Memory B cell (primary cell): Measurements from ENCODE around the gene IZUMO3.

Experiments
- ATAC-seq: fragments of 150-1000 bp; cut with Tn5 transposase; 2 replicates; pipeline ENCODE4 v1.10.0; 2021; ENCODE audit warnings: low read depth, mild to moderate bottlenecking, moderate library complexity
- DNase-seq, 2 donors: peaks; one replicate each; pipeline ENCODE4 v3.0.0; 2022; ENCODE audit warnings: low spot score in 2 of 2
- H3K27ac Mint-ChIP-seq: one replicate; pipeline ENCODE4 v1.8.0; 2022; ENCODE audit warnings: mild to moderate bottlenecking, moderate library complexity, mixed read lengths
- H3K27me3 Mint-ChIP-seq: one replicate; pipeline ENCODE4 v1.8.0; 2022; ENCODE audit warnings: mixed read lengths
- H3K36me3 Mint-ChIP-seq: one replicate; pipeline ENCODE4 v1.8.0; 2022; ENCODE audit warnings: mild to moderate bottlenecking, mixed read lengths
- H3K4me1 Mint-ChIP-seq: one replicate; pipeline ENCODE4 v1.8.0; 2022; ENCODE audit warnings: mixed read lengths
- H3K4me3 Mint-ChIP-seq: one replicate; pipeline ENCODE4 v1.8.0; 2022; ENCODE audit warnings: mild to moderate bottlenecking, moderate library complexity, mixed read lengths
- H3K9me3 Mint-ChIP-seq: one replicate; pipeline ENCODE4 v1.8.0; 2022; ENCODE audit warnings: mixed read lengths

IZUMO3 gene

DNA sequence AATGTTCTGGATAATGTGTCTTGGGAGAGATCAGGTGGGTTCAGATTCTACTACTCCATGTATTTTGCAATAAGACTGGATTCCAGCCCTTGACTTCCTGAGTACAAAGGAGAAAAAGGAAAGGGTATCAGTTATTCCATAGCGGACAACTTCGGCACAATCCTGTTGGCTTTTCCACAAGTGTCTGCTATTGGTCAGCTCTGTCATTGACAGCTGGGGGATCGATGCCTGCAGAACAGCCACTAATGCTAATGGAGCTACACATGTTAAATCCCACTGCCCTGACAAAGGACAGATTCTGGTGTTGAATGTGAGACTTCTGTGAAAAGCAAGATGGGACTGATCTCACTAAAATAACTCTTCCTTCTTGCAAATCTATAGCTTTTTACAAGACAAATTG lies 41.2 kb downstream of the IZUMO3 start:
- DNase-seq (no peak), ATAC-seq (no peak)
- H3K27ac Mint-ChIP-seq = no peak overlapping the region
- no peaks in the 10 kb centered on the region for H3K4me1 Mint-ChIP-seq
- H3K9me3 Mint-ChIP-seq = peaks cover 7% of the 10 kb centered on the region
- H3K27me3 Mint-ChIP-seq = no peaks in the 10 kb centered on the region
- H3K4me3 Mint-ChIP-seq = no peak overlapping the region
- H3K36me3 Mint-ChIP-seq = no peaks in the 10 kb centered on the region

DNA sequence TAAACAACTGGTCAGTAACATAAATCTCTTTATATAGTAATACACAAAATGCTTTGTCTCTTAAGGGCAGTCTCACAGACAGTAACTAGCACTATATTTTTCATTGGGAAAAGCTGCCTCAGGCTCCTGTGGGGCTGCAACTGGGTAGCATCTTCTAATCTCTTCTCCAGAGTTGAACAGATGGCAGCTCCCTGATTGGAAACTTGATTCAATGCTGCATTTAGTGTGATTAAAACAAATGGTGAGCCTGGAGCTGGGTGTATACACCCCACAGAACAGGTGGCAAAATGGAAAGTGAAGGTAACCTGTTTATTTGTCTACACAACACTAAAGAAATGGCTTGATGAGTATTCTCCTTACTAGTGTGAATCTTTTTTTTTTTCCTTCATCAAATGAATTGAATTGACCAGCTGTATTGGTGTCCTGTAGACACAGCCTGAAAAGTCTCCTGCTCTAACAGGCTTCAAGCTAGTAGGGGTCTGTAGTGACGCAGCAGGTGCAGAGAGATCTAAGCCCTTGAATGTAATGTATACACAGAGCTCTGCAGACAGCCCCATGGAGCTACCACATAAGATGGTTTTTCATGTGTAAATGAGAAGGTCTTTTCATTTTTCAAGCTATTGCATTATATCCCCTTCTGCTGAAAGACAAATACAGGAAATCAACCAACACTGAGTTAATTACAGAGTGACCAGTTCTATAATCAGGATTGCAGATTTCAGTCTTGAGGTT lies 43.3 kb downstream of the IZUMO3 start:
- Mint-ChIP-seq H3K27ac (no peak overlapping the region), H3K4me1 (no peaks in the 10 kb centered on the region), H3K4me3 (no peak overlapping the region), H3K9me3 (peaks cover 3% of the 10 kb centered on the region), H3K27me3 (no peaks in the 10 kb centered on the region), H3K36me3 (no peaks in the 10 kb centered on the region)
- DNase-seq (no peak), ATAC-seq (no peak)

DNA sequence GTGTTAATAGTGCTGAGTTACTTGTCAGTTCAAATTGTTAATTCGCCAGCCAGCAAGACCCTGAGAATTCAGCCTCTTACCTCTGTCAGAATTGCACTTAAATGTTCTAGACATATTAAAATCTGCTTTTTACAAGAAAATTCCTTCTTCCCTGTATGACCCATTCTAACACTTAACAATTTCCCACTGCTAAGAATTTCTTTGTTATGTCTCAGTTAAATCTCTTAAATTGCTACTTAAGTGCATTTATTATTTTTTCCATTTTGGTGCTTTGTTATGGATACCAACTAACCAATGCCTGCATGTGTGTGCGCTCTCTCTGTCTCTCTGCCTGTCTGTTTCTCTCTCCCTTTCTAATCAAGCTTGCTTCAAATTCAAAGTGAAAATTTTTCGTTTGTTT lies 44.9 kb downstream of the IZUMO3 start:
- Mint-ChIP-seq H3K4me1 (no peaks in the 10 kb centered on the region), H3K4me3 (no peak overlapping the region), H3K27ac (no peak overlapping the region), H3K27me3 (no peaks in the 10 kb centered on the region), H3K9me3 (peaks cover 4% of the 10 kb centered on the region), H3K36me3 (no peaks in the 10 kb centered on the region)
- DNase-seq (no peak), ATAC-seq (no peak)

DNA sequence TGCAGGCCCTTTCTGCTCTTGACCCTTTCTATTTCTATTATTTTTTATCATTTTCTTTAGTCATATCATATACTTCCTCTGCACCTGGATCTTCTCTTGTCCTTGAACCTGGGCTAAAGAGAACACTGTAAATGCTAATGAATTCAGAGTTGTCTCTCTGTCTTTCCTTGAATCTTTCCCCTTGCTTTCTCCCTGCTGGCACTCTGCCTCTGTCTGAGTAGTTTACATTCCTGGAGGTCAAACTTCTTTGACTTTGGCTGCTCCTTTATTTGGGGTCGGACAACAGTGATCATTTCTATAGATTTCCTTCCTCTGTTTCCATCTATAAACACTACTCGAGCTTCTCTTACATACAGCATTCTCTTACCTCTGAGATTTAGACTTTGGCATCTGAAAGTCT lies 47.1 kb downstream of the IZUMO3 start:
- ATAC-seq (no peak), DNase-seq (no peak)
- Mint-ChIP-seq H3K4me3 (no peak overlapping the region), H3K4me1 (no peaks in the 10 kb centered on the region), H3K27ac (no peak overlapping the region), H3K27me3 (no peaks in the 10 kb centered on the region), H3K9me3 (peaks cover 8% of the 10 kb centered on the region), H3K36me3 (no peaks in the 10 kb centered on the region)

DNA sequence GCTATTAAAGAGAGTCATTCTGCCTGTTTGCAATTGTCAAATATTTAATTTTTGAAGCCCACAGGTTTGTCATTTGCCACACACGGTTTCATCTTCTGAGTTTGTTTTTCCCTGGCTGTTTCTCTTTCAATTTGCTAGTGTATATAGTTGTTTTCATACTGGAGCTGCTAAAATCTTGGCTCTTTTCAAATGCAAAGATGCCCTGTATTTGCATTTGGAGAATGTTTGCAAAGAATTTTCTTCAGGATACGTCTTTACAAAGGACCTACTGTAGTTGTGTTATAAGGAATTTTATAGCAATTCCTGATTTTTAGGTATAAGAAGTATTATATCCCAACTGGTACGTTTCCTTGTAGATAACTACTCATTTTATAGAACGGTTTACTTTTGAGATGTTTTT lies 48.0 kb downstream of the IZUMO3 start:
- peaks cover 10% of the 10 kb centered on the region for H3K9me3 Mint-ChIP-seq
- H3K4me3 Mint-ChIP-seq = no peak overlapping the region
- DNase-seq = no peak
- H3K4me1 Mint-ChIP-seq = no peaks in the 10 kb centered on the region
- no peak for ATAC-seq
- no peaks in the 10 kb centered on the region for H3K27me3 Mint-ChIP-seq
- H3K36me3 Mint-ChIP-seq = no peaks in the 10 kb centered on the region
- H3K27ac Mint-ChIP-seq = no peak overlapping the region
